ENCODE results near the gene RPS15.

RPS15 gene

GRCh38 chr19:1488282-1488601 is 50.0 kb downstream of the RPS15 start:
- no peak for DNase-seq

GRCh38 chr19:1489463-1490310 is 51.5 kb downstream of the RPS15 start:
- peak; percentile 45 for DNase-seq

All from right forelimb (tissue), 1 donor.